Stimulated activated CD4-positive, alpha-beta T cell treated with anti-CD3 and anti-CD28 coated beads, Interleukin-4, amount 100 ng/mL, for 24 hours (primary cell): ENCODE results near the gene SAMD1.
"Not testable (repeated sequence)": the region's sequence is repeated elsewhere in the genome, so short reads cannot be mapped to it uniquely, and the experiment has no call there.

Experiments
- DNase-seq: peaks from one replicate; pipeline ENCODE4 v3.0.0-alpha.2; 2020

SAMD1 gene

DNA sequence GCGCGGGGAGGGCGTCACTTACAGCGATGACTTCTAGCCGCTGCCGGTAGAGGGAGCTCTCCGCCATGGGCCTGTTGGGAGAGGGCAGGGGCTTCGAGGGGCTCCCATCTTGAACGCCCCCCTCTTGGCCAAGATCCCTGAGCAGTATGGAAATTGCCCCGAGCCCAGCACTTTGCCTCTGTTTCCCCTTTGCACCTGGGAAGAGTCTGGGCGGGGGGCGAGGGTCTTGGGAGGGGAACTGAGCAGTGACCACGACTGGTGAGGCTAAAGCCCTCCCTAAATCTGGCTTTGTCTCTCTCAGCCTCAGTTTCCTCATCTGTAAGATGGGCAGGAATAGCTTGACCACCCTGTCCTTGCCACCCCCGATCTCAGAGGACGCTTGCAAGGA lies 31.5 kb downstream of the SAMD1 start:
- peak; percentile 52 for DNase-seq

DNA sequence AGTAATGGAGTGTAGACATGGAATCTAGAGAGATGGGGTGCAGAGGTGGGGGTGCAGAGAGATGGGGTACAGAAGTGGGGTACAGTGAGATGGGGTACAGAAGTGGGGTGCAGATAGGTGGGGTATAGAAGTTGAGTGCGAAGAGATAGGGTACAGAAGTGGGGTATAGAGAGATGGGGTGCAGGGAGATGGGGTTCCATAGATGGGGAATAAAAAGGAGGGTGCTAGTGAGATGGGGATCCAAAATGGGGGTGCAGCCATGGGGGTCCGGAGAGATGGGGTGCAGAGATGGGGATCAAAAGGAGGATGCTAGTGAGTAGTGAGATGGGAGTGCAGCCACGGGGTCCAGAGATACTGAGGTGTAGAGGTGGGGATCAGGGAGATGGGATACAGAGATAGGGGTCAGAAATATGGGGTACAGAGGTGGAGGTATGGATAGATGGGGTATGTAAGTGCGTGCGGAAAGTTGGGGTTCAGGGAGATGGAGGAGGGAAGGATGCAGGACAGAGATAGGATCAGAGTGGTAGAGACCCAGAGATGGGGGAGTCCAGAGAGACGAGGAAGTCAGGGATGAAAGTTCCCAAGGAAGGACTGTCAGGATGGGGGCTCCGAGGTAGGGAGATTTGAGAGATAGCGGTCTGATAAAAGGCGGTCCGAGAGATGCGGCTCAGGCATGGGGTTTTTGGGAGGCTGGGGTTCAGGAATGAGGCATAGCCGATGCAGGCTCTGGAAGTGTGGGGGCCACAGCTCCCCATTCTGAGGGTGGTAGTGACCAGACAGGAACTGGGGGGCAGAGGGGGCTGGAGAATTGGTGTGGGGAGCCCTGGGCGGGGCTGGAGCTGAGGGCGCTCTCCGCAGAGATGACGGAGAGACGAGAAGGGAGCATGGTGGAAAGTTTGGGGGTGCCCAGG lies 32.1 kb downstream of the SAMD1 start:
- no peak for DNase-seq

DNA sequence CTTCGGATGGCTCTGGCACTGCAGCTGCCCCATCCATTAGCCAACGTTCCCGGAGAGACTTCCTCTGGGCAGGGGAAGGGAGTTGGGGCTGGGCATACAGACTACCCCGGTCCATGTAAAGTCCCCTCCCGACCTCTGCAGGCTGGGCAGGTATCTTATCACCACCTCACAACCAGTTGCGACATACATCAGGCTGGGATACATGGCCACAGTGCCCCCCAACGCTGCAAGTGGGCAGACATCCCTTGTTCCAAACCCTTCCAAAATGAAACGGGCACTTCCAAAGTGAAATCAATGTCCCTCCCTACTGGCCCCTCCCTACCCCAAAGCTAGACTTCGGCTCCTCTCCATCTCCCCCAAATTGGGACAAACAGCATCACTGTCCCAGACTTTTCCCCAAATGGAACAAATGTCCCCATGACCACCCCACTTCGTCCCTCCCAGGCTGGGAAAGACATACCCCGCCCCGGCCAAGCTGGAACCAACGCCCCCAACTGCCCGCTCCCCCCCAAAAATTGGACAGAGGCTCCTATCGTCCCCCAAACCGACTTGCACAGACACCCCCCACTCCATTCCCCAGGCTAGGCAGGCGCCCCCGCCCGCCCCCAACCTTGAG lies 33.7 kb downstream of the SAMD1 start:
- DNase-seq: no peak

DNA sequence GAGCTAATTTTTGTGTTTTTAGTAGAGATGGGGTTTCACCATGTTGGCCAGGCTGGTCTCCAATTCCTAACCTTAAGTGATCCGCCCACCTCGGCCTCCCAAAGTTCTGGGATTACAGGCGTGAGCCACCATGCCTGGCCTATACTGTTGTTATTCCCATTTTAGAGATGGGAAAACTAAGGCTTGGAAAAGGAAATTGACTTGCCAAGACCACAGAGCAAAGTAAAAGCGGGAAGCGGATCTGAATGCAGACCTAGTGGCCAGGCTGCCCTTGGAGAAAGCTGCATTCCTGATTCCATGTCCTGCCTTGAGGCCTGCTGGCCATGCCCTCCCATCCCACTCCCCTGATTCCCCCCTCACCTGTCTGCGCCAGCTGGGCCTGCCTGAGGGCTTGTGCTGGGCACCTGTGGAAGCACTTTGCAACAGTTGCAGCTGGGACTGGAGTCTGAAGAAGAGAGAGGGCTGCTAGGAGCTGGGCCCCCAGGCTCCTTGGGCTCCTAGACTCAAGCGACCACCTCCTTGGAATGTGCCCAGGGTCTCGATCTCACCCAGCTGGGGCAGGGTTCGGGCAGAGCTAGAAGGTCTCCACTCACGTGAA lies 34.4 kb downstream of the SAMD1 start:
- DNase-seq: no peak

DNA sequence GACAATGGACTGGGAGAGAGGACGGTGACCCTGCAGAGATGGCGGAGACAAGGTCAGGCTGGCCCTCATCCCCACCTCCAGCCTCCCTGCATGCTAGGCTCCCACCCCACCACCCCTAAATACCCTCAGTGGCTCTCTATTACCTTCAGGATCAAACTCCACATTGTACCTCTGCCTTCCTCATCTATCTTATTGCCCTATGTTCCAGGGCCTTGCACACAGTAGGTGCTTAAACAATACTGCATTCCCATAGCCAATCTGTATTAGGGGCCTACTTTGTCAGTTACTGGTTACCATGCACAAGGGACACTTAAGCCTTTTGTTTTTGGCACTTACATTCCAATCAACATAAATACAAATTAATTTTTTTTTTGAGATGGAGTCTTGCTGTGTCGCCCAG lies 35.2 kb downstream of the SAMD1 start:
- DNase-seq: no peak

DNA sequence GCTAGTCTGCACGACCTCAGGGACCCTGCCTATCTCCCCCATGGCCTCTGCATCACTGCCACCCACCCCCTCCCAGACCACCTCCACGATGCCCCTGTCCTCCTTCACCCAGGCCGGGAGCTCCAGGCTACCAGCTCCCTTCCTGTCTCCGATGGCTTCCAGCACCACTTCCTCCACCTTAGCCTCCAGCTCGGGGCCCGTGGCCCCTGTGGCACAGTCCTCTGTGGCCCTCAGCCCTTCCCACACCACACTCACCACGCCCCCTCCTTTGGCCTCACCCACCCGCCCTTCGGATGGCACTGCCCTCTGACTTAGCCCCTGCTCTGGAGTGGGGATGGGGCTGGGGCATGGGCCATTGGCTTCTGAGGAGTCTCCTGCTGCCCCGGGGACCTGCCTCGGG lies 35.8 kb downstream of the SAMD1 start:
- DNase-seq: no peak

DNA sequence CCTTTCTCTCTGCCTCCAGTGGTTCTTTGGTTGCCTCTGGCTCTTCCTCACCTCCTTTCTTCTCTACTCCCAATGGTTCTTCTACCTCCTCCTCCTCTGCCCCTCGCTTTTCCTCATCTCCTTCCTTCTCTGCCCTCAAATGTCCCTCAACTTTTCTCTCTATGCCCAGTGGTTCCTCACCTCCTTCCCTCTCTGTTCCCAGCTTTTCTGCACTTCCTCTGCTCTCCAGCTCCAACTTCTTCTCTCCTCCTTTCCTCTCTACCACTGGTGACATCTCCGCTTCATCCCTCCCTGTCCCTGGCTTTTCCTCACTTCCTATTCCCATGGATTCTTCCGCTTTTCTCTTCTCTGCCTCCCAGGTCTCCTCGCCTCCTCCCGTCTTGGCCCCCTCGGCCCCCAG lies 36.5 kb downstream of the SAMD1 start:
- no peak for DNase-seq

DNA sequence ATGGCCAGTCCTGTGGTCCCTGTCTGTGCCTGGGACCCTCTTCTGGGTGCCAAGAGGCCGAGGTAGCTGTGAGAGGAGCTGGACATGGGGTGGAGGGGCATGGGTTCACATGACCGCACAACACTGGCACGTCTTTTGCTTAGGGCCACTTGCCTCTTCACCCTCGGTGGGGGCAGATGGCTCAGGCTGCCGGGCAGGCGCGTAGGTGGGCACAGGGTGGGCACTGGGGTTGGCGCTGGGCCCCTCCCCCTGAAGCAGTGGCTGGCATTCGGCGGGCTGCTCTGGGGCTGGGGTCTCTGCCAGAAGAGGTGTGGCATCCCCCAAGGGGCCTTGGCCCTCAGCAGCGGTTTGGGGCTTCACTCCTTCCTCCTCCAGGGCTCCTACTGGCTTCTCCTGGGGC lies 37.1 kb downstream of the SAMD1 start:
- DNase-seq: no peak

DNA sequence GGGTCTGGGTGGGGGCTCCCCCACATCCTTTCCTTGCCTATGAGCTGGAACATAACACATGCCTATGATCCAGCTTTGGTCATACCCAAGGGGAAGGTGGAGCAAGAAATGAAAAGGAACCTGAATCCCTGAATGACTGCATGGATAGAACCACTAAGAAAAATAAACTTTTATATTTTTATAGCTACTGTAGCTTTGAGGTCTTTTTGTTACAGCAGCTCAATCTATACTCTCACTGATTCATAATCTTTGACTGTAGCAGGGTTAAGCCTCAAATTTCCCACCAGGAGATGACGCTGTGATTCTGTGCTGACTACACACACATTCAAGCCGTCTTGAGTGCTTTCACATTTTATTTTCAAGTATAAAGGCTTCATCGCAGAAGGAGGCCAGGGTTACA lies 37.5 kb downstream of the SAMD1 start:
- no peak for DNase-seq

DNA sequence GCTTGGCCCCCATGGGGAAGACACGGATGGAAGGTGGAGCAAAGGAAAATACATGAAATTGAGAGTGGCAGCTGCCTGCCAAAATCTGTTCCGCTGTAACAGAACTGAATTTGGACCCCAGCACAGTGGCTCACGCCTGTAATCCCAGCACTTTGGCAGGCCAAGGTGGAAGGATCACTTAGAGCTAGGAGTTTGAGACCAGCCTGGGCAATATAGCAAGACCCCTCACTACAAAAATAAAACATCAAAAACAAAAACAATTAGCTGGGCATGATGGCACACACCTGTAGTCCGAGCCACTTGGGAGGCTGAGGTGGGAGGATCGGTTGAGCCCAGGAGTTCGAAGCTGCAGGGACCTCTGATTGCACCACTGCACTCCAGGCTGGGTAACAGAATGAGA lies 38.1 kb downstream of the SAMD1 start:
- DNase-seq: no peak

DNA sequence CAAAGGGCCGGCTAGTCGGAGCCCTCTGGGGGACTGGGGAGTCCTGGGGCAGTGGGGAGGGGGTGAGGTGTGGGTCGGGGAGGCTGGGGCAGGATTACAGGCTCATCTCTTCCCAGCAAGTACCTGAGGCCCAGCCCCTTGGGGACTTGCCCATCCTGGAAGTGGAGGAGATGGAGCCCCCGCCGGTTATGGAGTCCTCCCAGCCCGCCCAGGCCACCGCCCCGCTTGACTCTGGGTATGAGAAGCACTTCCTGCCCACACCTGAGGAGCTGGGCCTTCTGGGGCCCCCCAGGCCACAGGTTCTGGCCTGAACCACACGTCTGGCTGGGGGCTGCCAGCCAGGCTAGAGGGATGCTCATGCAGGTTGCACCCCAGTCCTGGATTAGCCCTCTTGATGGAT lies 38.6 kb downstream of the SAMD1 start:
- DNase-seq: no peak

DNA sequence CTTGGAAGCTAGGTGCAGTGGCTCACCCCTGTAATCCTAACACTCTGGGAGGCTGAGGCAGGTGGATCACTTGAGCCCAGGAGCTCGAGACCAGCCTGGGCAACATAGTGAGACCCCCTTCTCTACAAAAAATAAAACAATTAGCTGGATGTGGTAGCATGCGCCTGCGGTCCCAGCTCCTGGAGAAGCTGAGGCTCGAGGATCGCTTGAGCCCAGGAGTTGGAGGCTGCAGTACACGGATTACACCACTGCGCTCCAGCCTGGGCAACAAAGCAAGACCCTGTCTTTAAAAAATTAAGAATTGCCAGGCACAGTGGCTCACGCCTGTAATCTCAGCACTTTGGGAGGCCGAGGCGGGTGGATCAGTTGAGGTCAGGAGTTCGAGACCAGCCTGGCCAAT lies 39.6 kb downstream of the SAMD1 start:
- not testable (repeated sequence) for DNase-seq

DNA sequence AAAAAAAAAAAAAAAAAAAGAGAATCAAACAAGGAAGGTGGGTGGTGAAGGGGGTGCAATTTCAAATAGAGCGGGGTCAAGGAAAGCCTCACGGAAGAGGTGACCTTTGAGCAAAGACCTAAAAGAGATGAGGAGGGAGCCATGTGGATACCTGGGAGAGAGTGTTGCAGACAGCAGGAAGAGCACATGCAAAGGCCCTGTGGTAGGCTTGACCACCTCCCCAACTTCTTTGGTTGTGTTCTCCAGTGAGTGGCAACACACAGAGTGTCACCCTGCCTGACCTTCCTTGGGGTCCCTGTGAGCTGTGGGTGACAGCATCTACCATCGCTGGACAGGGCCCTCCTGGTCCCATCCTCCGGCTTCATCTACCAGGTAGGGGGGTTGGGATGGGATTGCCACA lies 40.0 kb downstream of the SAMD1 start:
- DNase-seq: no peak

DNA sequence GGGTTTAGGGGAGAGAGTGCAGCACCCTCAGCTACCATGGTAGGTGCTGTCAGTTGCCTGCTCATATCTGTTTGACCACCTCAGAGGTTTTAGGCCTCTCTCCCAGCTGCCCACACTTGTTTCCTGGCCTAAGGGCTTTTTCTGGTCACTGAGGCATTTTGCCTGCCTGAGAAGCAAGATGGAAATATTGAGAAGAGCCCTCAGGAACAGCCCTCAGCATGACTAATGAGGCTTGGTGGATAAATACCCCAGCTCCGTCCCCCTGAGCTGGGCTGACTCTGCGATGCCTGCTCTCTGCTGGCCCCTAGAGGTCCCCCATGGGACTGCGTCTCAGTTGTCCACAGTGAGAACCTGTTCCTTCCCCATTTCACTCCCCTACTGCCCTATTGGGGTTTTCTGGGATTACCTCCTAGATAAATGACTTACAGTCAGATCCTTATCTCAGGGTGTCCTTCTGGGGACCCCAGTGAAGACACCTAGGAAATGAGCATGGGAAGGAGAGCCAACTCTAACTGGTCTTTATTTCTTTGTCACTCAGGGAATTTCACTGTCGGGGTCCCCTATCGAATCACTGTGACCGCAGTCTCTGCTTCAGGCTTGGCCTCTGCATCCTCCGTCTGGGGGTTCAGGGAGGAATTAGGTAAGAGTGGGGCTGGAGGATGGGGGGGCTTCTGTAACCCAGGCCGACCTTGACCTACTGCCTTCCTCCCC lies 42.0 kb downstream of the SAMD1 start:
- peak; percentile 81 for DNase-seq

DNA sequence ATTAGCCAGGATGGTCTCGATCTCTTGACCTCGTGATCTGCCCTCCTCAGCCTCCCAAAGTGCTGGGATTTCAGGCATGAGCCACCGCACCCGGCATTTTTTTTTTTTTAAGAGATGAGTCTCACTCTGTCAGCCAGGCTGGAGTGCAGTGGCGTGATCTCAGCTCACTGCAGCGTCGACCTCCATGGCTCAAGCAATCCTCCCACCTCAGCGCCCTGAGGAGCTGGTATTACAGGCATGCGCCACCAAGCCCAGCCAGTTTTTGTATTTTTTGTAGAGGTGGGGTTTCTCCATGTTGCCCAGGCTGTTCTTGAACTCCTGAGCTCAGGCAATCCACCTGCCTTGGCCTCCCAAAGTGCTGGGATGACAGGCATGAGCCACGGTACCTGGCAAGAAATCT lies 42.7 kb downstream of the SAMD1 start:
- DNase-seq: not testable (repeated sequence)

DNA sequence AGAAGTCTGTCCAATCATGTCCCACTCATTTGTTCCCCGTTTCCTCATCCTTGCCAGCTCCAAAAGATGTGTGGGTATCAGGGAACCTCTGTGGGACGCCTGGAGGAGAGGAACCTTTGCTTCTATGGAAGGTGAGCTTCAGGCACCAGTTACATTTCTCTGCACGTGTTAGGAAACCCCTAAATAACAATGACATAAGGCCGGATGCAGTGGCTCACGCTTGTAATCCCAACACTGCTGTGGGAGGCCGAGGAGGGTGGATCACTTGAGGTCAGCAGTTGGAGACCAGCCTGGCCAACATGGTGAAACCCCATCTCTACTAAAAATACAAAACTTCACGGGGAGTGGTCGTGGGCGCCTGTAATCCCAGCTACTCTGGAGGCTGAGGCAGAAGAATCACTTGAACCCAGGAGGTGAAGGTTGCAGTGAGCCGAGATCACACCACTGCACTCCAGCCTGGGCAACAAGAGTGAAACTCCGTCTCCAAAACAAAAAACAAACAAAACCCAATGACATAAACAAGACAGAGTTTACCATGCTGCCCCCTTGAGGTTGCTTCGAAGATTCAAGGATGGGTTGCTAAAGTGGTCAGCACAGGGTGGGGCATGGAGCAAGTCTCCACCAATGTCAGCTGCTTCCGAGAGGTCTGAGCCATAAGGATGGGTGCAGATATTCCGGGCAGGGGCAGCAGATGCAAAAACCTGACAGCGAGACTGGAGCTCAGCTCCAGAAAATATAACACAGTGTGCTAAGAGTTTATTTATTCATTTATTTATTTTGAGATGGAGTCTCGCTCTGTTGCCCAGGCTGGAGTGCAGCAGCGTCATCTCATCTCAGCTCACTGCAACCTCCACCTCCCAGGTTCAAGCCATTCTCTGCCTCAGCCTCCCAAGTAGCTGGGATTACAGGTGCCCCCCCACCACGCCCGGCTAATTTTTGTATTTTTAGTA lies 47.6 kb downstream of the SAMD1 start:
- DNase-seq: peak; percentile 30

DNA sequence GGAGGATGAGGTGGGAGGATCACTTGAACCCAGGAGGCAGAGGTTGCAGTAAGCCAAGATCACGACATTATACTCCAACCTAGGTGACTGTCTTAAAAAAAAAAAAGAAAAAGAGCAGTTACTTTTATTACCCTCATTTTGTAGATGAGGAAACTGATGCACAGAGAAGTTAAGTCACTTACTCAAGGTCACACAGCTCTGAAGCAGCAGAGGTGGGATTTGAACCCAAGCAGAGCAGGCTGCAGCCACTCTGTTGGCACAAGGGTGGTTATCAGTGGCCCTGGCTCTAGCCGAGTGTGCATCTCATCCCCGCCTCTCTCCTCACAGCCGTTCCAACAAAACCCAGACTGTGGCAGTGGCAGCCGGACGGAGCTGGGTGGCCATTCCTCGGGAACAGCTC lies 51.4 kb downstream of the SAMD1 start:
- DNase-seq: no peak
